ENCODE results near the gene ZNF831. TPM values are rescaled to one million over a fixed set of nuclear protein-coding genes. Genes with fewer than 3 reads are reported as not detected.

Gene ZNF831
- total RNA-seq, 1 experiment from 2014 or later = 0.15 TPM

DNA sequence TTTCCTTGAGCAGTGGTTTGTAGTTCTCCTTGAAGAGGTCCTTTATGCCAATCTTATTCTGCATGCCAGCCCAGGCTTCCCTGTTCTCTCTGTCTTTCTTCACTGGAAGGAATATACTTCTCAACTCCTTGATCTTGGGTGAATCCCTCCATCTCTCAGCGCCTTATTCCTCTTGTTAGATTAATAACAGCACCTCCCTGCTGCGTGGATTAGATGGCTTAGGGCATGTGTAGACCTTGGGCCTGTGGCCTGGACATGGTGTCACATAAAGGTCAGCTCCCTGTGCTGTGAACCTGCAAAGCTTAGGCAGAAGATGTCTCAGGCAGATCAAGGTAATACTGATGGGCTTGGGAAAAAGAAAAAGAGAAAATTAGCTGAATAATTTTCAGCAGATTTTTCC is 18.3 kb downstream of the ZNF831 start:
- BruUV-seq (replicated peaks) = no TSS peak
- H3K27me3 ChIP-seq (ENCODE audit: insufficient read depth, low read length) = 0 out of 2 replicates have a peak, but pooled peaks cover 15% of the 10 kb centered on the region

GRCh38 chr20:59182401-59183044 is 18.9 kb downstream of the ZNF831 start:
- Histone ChIP-seq H3K9me3 (ENCODE audit: control insufficient read depth in 1 of 2, insufficient read depth in 1 of 2, low read depth in 1 of 2, low read length in 2 of 2) (no peaks in the 10 kb centered on the region), H4K20me1 (ENCODE audit: insufficient read depth) (no peaks in the 10 kb centered on the region), H3K27me3 (ENCODE audit: insufficient read depth, low read length) (0 out of 2 replicates have a peak, but pooled peaks cover 14% of the 10 kb centered on the region), H3K36me3 (ENCODE audit: control insufficient read depth in 1 of 2, insufficient read depth in 2 of 2, low read length in 2 of 2) (no peaks in the 10 kb centered on the region), H3K79me2 (ENCODE audit: insufficient read depth, low read length) (no peaks in the 10 kb centered on the region), H3K27ac (ENCODE audit: low read depth, low read length) (no peak overlapping the region), H3K4me3 (replicated peaks in 1 of 2; ENCODE audit: low read depth in 1 of 2, low read length in 2 of 2) (no peak overlapping the region), H2AFZ (ENCODE audit: low read depth, low read length, poor library complexity, severe bottlenecking) (no peak overlapping the region), H3K9me2 (ENCODE audit: insufficient read depth) (no peaks in the 10 kb centered on the region), H3K4me1 (ENCODE audit: control insufficient read depth in 1 of 2, insufficient read depth in 2 of 2, low read length in 2 of 2) (no peaks in the 10 kb centered on the region), H3K4me2 (ENCODE audit: low read length) (no peak overlapping the region), H3K9ac (ENCODE audit: low read length) (no peak overlapping the region)
- CTCF ChIA-PET = no interaction called here
- no peak for DNase-seq (ENCODE audit: low read depth, low spot score)
- intact Hi-C loops (cut with micrococcal nuclease) = no loop called here
- BruUV-seq (replicated peaks) = no TSS peak
- RAD21 ChIA-PET (ENCODE audit: low non-redundant PET in 1 of 2, low total read pairs in 2 of 2, uncharacterized antibody in 2 of 2, unreplicated experiment in 2 of 2) = no interaction called here
- POLR2A ChIA-PET = no interaction called here
- no peak for TF ChIP-seq SRF (IDR thresholded peaks at IDR 0.05; ENCODE audit: low read depth)
- no peak for TF ChIP-seq ZFX (IDR thresholded peaks at IDR 0.05)
- no peak for TF ChIP-seq ATF3 (IDR thresholded peaks at IDR 0.05)
- TF ChIP-seq POLR2AphosphoS5 (IDR thresholded peaks at IDR 0.05; ENCODE audit: low read depth, low read length) = no peak
- TF ChIP-seq ZBTB33 (IDR thresholded peaks at IDR 0.05; ENCODE audit: extremely low read depth, insufficient replicate concordance, low read length) = no peak
- TF ChIP-seq ELF1 (IDR thresholded peaks at IDR 0.05; ENCODE audit: borderline replicate concordance, low read depth) = no peak
- no peak for ATAC-seq

More for the DNA sequence above, 18.3 kb downstream of the ZNF831 start:
- no peaks in the 10 kb centered on the region for H3K36me3 ChIP-seq (ENCODE audit: control insufficient read depth in 1 of 2, insufficient read depth in 2 of 2, low read length in 2 of 2)
- no peaks in the 10 kb centered on the region for H3K4me1 ChIP-seq (ENCODE audit: control insufficient read depth in 1 of 2, insufficient read depth in 2 of 2, low read length in 2 of 2)
- no peak overlapping the region for H3K27ac ChIP-seq (ENCODE audit: low read depth, low read length)
- intact Hi-C loops (cut with micrococcal nuclease) = no loop called here
- no peak for TF ChIP-seq POLR2AphosphoS5 (IDR thresholded peaks at IDR 0.05; ENCODE audit: low read depth, low read length)
- no peak for TF ChIP-seq ATF3 (IDR thresholded peaks at IDR 0.05)
- TF ChIP-seq EGR1 (IDR thresholded peaks at IDR 0.05; ENCODE audit: low read depth) = no peak
- no peak for TF ChIP-seq SRF (IDR thresholded peaks at IDR 0.05; ENCODE audit: low read depth)
- TF ChIP-seq YY1 (IDR thresholded peaks at IDR 0.05; ENCODE audit: extremely low read depth, insufficient replicate concordance, low read depth, low read length) = no peak
- H3K9me2 ChIP-seq (ENCODE audit: insufficient read depth) = no peaks in the 10 kb centered on the region
- H3K4me2 ChIP-seq (ENCODE audit: low read length) = no peak overlapping the region
- ChIA-PET CTCF (no interaction called here), POLR2A (no interaction called here), RAD21 (ENCODE audit: low non-redundant PET in 1 of 2, low total read pairs in 2 of 2, uncharacterized antibody in 2 of 2, unreplicated experiment in 2 of 2) (no interaction called here)
- H3K79me2 ChIP-seq (ENCODE audit: insufficient read depth, low read length) = no peaks in the 10 kb centered on the region
- H3K4me3 ChIP-seq (replicated peaks in 1 of 2; ENCODE audit: low read depth in 1 of 2, low read length in 2 of 2) = no peak overlapping the region
- no peak overlapping the region for H2AFZ ChIP-seq (ENCODE audit: low read depth, low read length, poor library complexity, severe bottlenecking)
- ATAC-seq = no peak
- H3K9ac ChIP-seq (ENCODE audit: low read length) = no peak overlapping the region
- H3K9me3 ChIP-seq (ENCODE audit: control insufficient read depth in 1 of 2, insufficient read depth in 1 of 2, low read depth in 1 of 2, low read length in 2 of 2) = no peaks in the 10 kb centered on the region
- no peaks in the 10 kb centered on the region for H4K20me1 ChIP-seq (ENCODE audit: insufficient read depth)
- DNase-seq (ENCODE audit: low read depth, low spot score) = no peak
